GM20000 (cell line): ENCODE results near the gene TMCO2.

Experiments used
- DNase-seq: peaks from one replicate; pipeline ENCODE4 v3.0.0; 2012; ENCODE audit warnings: low spot score
- CTCF ChIP-seq: IDR thresholded peaks from 2 replicates; pipeline ENCODE4 v1.5.1; 2012; ENCODE audit warnings: mild to moderate bottlenecking, control low read depth; ENCODE audit errors: extremely low read depth, missing control alignments

Gene TMCO2

GRCh38 chr1:40267767-40268187 lies 20.0 kb downstream of the TMCO2 start:
- no peak for DNase-seq
- no peak for TF ChIP-seq CTCF

GRCh38 chr1:40268211-40268610 lies 20.5 kb downstream of the TMCO2 start:
- no peak for DNase-seq
- TF ChIP-seq CTCF: no peak

- no peak for TF ChIP-seq CTCF
- DNase-seq: no peak
Observed at GRCh38 chr1:40270152-40270834, 22.6 kb downstream of the TMCO2 start.

- DNase-seq: no peak
- TF ChIP-seq CTCF: no peak
Observed at GRCh38 chr1:40272653-40273213, 25.0 kb downstream of the TMCO2 start.

- no peak for DNase-seq
- no peak for TF ChIP-seq CTCF
Observed at GRCh38 chr1:40273547-40274166, 25.9 kb downstream of the TMCO2 start.

- TF ChIP-seq CTCF: no peak
- no peak for DNase-seq
Observed at GRCh38 chr1:40274331-40274730, 26.6 kb downstream of the TMCO2 start.

- no peak for DNase-seq
- no peak for TF ChIP-seq CTCF
Observed at GRCh38 chr1:40276122-40276521, 28.4 kb downstream of the TMCO2 start.
